GM12891 (cell line): ENCODE results near the gene SLX4IP.

Source experiments
- PAX5 ChIP-seq: IDR thresholded peaks from 2 replicates; pipeline ENCODE4 v1.6.1; 2011; ENCODE audit warnings: low read length, moderate library complexity, mild to moderate bottlenecking; ENCODE audit not compliant: insufficient read depth, severe bottlenecking
- POLR2A ChIP-seq: IDR thresholded peaks from 2 replicates; pipeline ENCODE4 v1.6.1; 2011; ENCODE audit warnings: low read depth, low read length, control low read depth
- POLR2AphosphoS5 ChIP-seq: IDR thresholded peaks from 2 replicates; pipeline ENCODE4 v1.6.1; 2011; ENCODE audit warnings: low read depth, low read length, control low read depth
- SPI1 ChIP-seq: IDR thresholded peaks from 2 replicates; pipeline ENCODE4 v1.6.1; 2011; ENCODE audit warnings: low read depth, low read length, control low read depth
- TAF1 ChIP-seq: IDR thresholded peaks from 2 replicates; pipeline ENCODE4 v1.6.1; 2011; ENCODE audit warnings: low read depth, low read length, control low read depth

- TF ChIP-seq POLR2A (no peak), TAF1 (no peak), POLR2AphosphoS5 (no peak), PAX5 (no peak), SPI1 (no peak)
These were observed 141.4 kb downstream of the SLX4IP start for GRCh38 chr20:10576411-10577090.
